ENCODE results near the gene C2CD4D.

Gene C2CD4D

DNA sequence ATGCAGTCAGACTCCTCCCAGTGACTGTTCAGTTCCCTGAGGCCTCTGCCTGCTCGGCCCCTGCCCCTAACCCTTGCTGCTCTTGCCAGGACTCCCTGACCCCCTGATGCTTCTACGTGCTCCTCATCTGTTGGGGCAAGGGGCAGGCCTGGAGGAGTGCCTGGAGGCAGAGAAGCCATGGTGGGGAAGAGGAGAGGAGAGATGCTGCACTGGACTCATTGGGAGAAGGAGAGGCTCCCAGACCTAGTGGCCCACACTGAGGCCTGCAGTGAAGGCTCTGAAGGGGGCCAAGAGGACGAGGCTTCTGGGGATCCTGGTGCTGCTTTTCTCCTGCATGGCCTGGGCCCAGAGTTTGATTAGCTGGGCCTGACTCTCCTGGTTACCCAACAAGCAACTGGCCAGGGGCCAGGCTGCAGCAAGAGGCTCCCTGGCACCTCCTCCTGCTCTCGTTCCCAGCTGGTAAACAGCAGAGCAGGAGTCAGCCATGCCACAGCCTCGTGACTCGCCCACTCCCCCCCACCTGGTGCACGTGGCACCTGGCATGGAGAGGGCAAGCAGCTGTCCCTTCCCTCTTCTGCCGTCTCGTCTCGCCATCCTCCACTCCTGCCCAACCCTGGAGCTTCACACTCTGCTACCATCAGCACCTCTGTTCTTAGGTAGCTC, 7.2 kb downstream of the C2CD4D start:
- DNase-seq: no peak

DNA sequence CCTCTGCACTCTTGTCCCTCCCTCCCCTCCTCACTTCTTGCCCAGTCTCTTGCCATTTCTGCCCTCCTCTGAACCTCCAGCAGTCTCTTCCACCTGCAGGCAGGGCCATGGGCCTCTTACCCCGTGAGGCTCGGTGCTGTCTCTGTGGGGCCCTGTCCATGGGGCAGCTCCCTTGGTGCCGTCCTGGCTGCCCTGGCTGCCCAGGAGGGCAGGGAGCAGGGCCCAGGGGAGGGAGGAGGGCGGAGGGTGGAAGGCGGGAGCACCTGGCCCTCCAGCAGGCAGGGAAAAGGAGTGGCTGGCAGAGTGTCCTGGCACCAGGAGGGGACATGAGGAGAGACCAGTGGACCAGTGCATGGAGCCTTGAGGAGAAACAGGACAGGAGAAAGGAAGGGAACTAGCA, 8.0 kb downstream of the C2CD4D start, which contains the start of gene RORC:
Gene RORC (minus strand): TSS at position 198 of the 400 bp plus-strand sequence. CDS start 38 bp downstream, at position 160.
- DNase-seq: no peak

DNA sequence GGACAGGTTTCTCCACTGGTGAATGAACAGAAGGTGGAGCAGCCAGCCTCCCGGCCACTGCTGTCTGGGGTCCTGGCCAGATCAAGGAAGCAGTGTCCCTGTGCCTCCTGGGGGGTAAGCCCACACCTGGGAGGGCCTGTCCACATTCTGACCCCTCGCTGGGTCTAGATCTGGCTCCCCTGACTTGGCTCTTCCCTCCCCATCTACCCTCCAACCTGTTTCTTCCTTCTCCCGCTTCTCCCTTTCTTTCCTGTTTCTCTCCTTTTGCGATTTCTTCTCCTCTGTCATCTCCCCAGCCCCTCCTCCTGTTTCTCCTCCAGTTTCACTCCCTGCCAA, 8.4 kb downstream of the C2CD4D start:
- DNase-seq: no peak

DNA sequence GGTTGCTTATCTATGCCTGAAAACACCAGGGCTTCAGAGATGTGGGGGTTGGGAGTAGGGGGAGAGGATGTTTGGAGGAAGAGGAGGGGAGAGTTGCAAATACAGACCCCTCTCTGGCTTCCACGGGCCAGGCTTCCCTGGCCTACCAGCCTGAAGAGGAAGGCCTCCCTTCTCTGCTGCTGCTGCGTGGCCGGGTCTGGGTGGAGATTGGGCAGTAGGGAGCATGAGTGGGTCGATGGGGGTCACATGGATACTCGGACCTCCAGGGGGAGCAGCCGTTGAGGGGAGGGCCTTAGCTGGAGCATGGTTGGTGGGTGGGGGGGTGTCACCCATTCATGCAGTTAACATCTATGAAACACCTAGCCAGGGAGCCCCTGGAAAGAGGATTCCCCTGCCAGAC, 9.6 kb downstream of the C2CD4D start:
- DNase-seq: no peak

DNA sequence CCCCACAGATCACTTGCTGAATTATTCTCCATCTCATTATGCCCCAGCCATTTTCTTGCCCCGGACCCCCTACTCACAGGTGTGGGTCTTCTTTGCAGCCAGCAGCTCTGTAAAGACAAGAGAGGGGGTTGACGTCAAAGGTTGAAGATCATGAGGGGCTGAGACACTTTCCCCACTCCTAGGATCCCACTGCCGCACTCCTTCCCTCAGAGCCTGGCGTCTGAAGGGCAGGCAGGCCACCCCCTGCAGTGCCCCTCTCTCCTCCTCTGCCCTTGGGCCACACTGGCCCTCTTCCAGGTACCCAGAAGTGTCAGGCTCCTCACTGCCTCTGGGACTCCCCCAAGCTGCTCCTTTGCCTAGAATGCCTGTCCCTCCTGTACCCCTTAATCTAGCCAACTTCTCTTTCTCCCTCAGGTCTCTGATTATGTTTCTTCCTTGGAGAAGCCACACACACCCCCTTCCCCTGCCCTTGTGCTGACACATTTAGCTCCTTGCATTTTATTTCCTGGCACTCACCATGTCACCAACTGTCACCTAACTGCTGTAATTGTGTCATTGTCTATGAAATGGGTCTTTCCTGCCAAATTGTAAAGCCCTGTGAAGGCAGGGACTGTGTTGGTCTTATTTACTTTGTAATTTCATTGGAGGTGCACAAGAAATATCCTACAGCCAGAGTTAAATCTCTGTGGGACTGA, 10.1 kb downstream of the C2CD4D start:
- DNase-seq: peak in 1 of 5 experiments; percentile 66

DNA sequence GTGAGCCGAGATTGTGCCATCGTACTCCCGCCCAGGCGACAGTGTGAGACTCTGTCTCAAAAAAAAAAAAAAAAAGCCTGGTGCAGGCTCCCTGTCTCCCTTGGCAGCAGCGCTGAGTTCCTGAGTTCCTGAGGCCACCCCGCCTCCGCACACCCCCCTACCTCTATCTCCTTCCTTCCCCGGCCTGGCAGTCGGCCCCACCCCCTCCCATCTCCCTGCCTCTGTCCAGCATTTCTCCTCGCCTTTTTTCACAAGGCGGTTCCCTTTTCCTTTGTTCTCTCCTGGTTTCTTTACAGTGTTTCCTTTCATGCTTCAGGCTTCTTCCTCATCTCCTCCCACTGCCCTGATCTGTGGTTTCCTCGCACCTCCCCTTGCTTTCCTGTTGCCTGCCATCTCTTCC, 10.7 kb downstream of the C2CD4D start:
- DNase-seq: no peak

DNA sequence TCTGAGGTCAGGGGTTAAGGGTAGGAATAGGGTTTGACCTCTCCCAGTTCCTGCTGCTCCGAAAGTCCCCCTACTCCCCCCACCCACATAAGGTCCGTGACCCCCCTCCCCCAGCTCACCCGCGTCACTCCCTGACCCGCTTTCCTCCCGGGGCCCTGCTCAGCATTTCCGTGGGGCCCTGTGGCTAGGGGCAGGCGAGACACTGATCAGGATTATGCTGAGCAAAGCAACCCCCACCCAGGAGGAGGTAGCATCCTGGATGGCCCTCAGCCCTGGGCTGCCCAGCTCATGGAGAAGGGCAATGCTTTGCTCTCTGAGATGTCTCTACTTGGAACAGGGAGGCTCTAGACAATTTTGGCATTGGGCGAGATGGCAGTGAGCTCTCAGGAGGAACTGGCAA, 11.8 kb downstream of the C2CD4D start:
- peak in 1 of 5 experiments; percentile 58 for DNase-seq

DNA sequence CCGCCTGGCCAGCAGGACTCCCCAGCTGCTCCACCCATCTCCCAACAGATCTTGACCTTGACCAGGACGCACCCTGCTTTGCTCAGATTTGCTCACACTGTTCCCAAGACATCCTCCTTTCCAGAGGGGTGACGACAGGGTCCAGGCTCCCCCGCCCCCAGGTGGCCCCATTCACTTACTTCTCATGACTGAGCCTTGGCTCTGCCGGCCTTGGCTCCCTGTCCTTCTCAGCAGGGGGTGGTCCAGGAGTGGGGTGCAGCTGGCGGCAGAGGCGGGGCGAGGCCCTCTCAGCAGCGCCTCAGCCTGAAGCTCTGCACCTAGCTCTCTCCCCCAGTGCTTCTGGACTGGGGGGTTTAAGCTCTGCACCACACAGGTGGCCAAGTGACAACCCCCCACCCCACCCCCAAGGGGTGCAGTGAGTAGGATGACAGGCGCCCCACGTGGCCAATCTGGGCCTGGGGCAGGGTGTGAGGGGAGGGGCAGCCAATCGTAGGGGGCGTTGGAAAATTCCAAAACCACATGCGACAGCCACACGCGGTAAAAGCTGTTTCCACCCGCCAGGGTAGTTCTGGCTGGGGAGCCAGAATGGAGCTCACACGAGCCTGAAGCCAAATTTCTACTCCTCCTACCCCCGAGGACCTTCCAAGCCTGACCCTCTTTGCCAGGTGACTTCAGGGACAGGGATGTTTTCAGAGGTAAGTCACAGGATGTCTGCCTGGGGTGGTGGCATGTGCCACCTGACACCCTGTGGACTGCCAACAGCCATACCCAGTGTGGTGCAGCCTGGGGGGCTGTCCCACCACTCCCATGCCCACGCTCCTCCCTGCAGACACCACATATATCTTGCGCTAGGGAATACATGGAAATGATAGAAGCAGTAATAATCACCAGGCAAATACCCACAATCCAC, 13.6 kb downstream of the C2CD4D start:
- DNase-seq: peak in 1 of 5 experiments; percentile 61

DNA sequence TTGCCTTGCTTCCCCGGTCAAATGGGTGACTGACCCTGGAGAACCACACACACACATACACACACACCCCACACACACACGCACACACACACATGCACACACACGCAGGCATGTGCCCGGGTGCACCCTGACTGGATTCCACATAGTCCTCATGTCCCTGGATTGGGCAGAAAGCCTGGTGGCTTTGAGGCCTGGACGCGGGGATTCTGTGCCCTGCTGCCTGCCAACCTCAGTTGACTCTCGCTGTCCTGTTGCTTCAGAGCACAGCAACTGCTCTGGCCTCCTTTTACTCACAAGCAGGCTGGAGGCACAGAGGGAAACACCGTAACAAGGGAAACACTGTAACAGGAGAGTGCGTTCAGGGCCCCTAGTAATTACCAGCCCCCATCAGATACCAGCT, 14.4 kb downstream of the C2CD4D start:
- no peak for DNase-seq

DNA sequence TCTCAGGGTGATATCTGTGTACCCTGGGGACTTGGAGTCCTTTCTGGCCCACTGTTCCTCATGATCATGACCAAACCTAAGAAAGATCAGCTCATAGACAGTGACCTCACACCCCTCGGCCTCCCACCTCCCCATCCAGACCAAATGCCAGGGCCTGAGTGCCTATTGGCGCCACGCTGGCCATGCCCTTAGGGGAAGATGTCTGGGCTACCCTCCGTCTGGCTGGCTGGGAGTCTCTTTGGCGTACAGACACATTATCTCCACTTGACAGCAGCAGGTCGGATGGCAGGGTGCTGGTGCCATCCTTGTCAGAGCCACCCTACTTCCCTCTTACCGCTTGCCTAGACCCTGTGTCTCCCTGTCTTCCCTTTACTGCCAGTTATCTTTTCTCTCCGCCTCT, 16.4 kb downstream of the C2CD4D start:
- DNase-seq: no peak

DNA sequence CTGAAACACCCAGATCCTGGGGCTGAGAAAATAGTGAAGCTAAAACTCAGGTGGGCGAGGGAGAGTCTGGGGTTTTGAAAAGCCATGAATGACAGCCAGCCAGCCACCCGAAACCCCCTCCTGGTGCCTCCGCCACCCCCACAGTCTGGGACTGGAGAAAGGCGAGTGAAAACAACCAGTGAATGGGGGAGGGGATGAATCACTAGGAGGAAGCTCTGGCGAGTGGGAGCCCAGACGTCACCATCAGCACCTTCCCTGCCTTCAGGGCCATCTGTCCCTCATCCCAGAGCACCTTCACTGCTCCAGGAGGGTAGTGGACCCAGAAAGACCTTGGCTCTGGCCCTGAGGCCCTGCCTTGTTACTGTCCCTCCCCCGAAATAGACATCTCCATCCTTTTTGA, 17.2 kb downstream of the C2CD4D start:
- peak in 1 of 5 experiments; percentile 45 for DNase-seq

DNA sequence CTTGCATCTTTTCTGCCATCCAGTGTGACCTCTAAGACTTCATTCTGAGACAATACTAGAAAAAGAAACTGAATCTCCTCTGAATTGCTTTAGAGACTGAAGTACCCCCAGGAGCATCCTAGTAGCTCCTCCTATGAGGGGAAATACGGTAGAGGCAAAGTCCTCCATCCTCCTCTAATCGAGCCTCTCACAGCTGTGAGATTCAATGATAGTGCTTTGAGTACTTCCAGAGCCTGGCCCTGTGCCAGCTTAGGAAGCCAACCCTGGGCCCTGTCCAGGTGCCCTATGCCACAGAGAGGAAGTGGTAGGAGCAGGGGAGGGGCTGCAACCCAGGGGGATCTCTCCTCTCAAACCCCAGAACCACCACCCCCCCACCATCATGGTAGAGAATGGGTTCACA, 18.7 kb downstream of the C2CD4D start:
- peak in 2 of 5 experiments; percentile 39 to 53 for DNase-seq

DNA sequence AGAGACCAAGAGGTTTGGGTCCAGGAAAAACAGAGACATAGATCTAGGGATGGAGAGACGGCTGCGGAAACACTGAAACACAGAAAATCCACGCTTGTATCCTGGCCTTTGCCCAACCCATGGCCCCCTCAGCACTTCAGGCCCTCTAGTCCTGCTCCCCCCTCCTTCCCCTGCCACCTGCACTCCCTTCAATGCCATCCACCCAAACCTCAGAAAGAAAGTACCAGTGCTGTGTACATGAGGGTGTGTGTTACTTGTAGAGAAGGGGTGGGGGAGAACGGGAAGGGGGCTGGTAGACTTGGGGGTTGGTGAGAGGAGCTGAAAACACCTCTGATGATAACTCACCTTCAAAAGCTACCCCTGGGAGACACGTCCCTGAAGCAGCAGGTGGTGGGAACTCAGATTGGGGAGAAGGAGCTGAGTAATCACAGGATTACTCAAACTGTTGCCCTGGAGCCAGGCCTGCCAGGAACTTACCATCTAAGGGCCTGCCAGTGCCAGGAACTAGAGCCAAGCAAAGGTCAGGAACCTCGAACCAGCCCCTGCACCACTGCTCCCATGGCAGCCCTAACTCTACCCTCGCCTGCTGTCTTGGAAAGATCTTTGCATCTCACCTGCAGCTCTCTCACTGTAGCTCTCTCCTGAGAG, 19.5 kb downstream of the C2CD4D start:
- no peak for DNase-seq

DNA sequence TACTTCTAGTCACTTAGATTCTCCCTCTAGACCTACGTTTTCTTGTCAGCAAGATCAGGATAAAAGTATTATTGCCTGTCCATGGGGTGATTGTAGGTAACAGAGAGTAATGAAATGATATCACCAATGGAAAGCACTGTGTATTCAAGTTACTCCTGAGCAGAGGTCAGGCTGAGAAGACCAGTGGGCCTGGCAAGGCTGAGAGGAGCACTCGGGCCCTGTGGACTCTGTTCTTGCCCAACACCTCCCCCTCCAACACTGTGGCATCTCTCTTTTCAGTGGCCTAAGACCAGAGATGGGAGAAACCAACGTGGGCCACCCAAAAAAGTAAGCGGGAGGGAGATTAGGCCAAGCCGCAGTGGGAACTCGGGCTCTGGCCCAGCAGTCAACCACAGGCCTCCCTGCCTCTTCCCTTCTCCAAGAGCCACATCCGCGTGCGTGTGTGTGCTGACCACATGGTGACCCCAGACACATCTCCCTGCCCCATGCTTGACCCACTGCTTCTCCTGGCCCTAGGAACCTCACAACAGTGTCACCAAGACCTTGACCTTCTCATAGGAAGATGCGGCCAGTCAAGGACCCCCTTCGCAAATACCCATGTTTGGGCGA, 20.3 kb downstream of the C2CD4D start:
- no peak for DNase-seq

DNA sequence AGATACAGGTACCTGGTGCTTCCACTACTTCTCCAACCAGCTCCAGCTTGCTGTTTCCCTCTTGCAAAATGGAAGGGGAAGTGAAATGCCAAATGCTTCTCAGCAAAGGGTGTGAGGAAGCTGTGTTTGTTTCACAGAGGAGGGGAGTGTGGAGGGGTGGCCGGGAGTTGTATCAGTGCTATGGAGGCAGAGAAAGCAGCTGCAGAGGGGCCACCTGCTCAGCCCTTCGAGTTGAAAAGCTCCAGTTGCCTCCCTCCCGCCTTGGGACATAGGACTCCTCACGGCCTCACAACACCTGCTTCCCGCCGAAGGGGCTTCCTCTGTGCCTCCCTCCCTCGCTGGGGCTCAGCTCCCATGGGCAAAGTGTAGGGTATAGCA, 22.3 kb downstream of the C2CD4D start:
- DNase-seq: no peak

DNA sequence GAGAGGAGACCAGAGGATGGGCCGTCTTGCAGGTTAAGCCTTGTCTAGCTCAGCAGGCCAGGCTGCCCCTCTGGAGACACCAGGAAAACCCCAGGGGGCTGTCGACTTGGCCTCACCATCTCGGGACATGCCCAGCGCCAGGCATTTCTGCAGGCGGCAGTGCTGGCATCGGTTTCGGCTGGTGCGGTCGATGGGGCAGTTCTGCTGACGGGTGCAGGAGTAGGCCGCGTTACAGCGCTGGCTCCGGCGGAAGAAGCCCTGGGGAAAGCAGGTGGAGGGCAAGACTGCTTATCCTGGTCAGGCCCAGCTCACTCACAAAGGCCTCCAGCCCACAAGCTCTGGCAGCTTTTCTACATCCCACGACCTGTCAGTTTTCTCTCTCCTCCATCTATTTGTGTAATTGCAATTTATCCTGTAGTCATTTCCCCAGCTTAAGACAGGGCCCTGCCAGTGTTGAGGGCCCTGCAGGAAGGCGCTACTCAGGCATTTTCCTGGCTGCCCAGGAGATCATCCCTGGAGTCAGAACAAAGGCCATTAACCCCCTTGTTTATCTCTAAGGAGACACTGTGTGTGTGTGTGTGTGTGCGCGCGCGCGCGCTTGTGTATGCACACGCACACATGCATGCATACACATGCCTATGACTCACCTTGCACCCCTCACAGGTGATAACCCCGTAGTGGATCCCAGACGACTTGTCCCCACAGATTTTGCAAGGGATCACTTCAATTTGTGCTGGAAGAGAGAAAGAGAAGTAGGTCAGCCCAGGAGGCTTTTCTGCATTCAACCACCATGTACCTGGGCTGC, 22.9 kb downstream of the C2CD4D start:
- DNase-seq: no peak

DNA sequence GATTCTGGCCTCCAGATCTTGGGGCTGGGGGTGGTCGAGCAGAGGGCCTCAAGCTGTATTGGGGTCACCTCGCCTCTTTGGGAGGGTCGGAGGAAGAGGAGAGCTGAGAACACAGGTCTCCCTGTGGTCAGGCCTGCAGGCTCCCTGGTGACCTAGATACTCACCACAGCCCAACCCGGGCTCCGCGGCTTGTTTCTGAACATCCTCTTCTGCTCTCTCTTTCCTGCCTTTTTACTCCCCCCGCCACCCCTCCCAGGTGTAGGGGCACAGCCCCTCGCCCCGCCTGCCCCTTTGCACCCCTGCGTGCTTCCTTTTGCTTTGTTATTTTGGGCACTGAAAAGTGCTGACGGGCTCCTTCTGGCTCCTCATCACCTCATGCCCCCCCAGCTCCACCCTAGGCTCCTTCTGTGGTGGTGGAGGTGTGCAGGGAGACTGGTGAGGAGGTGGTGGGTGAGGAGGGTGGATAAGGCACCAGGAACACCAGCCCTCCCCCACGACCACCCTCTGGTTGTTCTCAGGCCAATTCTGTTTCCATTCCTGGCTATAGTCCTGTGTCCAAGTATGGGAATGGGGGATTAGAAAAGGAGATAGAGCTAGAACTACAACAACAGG, 23.8 kb downstream of the C2CD4D start:
- peak in 2 of 5 experiments; percentile 61 to 85 for DNase-seq

DNA sequence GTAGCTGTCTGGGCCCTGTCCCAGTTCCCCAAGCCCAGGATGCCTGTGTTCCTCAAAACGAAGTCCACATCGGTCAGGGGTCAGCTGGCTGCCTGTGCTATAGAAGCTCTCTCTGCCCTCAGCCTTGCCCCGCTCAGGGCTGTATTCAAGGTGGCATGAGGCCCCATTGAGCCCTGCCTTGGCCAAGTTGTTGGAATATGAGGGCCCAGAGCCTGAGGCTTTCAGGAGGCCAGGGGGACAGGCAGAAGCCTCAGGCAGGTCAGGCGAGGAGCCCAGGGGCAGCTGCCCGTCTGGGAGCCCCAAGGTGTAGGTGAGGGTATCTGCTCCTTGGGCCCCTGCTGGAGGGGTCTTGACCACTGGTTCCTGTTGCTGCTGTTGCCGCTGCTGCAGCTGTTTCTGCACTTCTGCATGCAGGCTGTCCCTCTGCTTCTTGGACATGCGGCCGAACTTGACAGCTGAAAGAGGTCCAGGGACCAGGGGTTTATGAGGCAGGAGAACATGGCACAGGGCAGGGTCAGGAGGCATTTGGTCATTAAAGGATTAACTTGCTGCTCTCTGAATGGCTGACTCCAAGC, 24.6 kb downstream of the C2CD4D start:
- DNase-seq: no peak

DNA sequence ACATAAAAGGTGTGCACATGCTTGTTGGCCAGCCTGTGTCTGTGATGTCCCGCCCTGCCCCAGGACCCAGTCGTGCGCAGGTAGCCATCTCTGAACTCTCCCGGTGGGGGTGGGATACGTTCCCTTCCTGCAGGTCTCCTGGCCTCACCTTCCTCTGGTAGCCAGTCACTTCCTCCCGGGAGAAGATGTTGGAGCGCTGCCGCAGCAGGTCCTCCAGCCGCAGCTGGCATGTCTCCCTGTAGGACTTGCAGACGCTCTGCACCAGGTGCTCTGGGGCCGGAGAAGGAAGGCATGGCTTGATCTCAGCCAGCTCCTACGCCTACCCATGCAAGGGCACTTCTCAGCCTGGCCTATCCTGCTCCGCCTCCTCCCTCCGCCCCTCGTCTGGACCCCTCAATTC, 25.2 kb downstream of the C2CD4D start:
- DNase-seq: no peak

DNA sequence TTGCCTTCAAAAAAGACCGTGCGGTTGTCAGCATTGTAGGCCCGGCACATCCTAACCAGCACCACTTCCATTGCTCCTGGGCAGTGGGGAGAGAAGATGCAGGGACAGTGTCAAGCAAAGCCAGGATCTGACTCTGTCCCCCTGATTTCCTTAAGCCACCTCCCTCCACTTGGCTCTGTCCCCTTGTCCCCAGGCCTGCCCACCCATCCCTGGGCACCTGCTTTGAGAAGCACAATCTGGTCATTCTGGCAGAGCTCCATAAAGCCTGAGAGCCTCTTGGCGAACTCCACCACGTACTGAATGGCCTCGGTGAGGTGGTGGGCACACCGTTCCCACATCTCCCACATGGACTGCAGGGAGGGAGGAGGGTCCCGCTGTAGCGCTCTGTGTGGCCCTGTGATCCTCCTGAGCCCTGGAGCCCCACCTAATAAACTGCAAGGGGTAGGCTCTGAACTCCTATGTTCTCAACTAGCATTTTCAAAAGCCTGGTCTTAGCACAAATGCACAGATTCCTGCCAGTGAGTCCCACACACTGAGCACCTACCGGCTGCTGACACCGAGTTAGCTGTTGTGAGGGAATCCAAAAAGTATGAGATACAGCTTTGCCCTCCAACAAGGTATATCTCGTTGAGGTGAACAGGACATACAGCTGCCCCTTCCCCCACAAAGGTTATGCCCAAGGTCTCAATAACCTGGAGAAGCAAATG, 26.2 kb downstream of the C2CD4D start:
- DNase-seq: no peak
